ENCODE results near the gene KDM1B. TPM values are rescaled to one million over a fixed set of nuclear protein-coding genes. Genes with fewer than 3 reads are reported as not detected.

The KDM1B gene
- total and polyA plus RNA-seq, 9 of the 15 experiments (the other 6 are each of a cell fraction or from before 2014, with no cell fraction given): 1.4 to 58.9 (median 36.3) TPM

GRCh38 chr6:18263418-18264218 lies 108.4 kb downstream of the KDM1B start (continued):
- TF ChIP-seq, protein P1, sequence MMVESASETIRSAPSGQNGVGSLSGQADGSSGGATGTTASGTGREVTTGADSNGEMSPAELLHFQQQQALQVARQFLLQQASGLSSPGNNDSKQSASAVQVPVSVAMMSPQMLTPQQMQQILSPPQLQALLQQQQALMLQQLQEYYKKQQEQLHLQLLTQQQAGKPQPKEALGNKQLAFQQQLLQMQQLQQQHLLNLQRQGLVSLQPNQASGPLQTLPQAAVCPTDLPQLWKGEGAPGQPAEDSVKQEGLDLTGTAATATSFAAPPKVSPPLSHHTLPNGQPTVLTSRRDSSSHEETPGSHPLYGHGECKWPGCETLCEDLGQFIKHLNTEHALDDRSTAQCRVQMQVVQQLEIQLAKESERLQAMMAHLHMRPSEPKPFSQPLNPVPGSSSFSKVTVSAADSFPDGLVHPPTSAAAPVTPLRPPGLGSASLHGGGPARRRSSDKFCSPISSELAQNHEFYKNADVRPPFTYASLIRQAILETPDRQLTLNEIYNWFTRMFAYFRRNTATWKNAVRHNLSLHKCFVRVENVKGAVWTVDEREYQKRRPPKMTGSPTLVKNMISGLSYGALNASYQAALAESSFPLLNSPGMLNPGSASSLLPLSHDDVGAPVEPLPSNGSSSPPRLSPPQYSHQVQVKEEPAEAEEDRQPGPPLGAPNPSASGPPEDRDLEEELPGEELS (CRISPR knock-in tag; IDR thresholded peaks at IDR 0.05; ENCODE audit: borderline replicate concordance): no peak
- TF ChIP-seq TBP (optimal IDR thresholded peaks at IDR 0.05; ENCODE audit: low read depth, low read length): no peak
- TF ChIP-seq MCM5 (IDR thresholded peaks at IDR 0.05; ENCODE audit: low read depth): no peak
- no peak for TF ChIP-seq MCM3 (IDR thresholded peaks at IDR 0.05)
- TF ChIP-seq, protein P2, sequence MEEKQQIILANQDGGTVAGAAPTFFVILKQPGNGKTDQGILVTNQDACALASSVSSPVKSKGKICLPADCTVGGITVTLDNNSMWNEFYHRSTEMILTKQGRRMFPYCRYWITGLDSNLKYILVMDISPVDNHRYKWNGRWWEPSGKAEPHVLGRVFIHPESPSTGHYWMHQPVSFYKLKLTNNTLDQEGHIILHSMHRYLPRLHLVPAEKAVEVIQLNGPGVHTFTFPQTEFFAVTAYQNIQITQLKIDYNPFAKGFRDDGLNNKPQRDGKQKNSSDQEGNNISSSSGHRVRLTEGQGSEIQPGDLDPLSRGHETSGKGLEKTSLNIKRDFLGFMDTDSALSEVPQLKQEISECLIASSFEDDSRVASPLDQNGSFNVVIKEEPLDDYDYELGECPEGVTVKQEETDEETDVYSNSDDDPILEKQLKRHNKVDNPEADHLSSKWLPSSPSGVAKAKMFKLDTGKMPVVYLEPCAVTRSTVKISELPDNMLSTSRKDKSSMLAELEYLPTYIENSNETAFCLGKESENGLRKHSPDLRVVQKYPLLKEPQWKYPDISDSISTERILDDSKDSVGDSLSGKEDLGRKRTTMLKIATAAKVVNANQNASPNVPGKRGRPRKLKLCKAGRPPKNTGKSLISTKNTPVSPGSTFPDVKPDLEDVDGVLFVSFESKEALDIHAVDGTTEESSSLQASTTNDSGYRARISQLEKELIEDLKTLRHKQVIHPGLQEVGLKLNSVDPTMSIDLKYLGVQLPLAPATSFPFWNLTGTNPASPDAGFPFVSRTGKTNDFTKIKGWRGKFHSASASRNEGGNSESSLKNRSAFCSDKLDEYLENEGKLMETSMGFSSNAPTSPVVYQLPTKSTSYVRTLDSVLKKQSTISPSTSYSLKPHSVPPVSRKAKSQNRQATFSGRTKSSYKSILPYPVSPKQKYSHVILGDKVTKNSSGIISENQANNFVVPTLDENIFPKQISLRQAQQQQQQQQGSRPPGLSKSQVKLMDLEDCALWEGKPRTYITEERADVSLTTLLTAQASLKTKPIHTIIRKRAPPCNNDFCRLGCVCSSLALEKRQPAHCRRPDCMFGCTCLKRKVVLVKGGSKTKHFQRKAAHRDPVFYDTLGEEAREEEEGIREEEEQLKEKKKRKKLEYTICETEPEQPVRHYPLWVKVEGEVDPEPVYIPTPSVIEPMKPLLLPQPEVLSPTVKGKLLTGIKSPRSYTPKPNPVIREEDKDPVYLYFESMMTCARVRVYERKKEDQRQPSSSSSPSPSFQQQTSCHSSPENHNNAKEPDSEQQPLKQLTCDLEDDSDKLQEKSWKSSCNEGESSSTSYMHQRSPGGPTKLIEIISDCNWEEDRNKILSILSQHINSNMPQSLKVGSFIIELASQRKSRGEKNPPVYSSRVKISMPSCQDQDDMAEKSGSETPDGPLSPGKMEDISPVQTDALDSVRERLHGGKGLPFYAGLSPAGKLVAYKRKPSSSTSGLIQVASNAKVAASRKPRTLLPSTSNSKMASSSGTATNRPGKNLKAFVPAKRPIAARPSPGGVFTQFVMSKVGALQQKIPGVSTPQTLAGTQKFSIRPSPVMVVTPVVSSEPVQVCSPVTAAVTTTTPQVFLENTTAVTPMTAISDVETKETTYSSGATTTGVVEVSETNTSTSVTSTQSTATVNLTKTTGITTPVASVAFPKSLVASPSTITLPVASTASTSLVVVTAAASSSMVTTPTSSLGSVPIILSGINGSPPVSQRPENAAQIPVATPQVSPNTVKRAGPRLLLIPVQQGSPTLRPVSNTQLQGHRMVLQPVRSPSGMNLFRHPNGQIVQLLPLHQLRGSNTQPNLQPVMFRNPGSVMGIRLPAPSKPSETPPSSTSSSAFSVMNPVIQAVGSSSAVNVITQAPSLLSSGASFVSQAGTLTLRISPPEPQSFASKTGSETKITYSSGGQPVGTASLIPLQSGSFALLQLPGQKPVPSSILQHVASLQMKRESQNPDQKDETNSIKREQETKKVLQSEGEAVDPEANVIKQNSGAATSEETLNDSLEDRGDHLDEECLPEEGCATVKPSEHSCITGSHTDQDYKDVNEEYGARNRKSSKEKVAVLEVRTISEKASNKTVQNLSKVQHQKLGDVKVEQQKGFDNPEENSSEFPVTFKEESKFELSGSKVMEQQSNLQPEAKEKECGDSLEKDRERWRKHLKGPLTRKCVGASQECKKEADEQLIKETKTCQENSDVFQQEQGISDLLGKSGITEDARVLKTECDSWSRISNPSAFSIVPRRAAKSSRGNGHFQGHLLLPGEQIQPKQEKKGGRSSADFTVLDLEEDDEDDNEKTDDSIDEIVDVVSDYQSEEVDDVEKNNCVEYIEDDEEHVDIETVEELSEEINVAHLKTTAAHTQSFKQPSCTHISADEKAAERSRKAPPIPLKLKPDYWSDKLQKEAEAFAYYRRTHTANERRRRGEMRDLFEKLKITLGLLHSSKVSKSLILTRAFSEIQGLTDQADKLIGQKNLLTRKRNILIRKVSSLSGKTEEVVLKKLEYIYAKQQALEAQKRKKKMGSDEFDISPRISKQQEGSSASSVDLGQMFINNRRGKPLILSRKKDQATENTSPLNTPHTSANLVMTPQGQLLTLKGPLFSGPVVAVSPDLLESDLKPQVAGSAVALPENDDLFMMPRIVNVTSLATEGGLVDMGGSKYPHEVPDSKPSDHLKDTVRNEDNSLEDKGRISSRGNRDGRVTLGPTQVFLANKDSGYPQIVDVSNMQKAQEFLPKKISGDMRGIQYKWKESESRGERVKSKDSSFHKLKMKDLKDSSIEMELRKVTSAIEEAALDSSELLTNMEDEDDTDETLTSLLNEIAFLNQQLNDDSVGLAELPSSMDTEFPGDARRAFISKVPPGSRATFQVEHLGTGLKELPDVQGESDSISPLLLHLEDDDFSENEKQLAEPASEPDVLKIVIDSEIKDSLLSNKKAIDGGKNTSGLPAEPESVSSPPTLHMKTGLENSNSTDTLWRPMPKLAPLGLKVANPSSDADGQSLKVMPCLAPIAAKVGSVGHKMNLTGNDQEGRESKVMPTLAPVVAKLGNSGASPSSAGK (IDR thresholded peaks at IDR 0.05): no peak
- no peak for TF ChIP-seq THRA (IDR thresholded peaks at IDR 0.05)
- TF ChIP-seq, protein P3, sequence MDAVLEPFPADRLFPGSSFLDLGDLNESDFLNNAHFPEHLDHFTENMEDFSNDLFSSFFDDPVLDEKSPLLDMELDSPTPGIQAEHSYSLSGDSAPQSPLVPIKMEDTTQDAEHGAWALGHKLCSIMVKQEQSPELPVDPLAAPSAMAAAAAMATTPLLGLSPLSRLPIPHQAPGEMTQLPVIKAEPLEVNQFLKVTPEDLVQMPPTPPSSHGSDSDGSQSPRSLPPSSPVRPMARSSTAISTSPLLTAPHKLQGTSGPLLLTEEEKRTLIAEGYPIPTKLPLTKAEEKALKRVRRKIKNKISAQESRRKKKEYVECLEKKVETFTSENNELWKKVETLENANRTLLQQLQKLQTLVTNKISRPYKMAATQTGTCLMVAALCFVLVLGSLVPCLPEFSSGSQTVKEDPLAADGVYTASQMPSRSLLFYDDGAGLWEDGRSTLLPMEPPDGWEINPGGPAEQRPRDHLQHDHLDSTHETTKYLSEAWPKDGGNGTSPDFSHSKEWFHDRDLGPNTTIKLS (IDR thresholded peaks at IDR 0.05; ENCODE audit: borderline replicate concordance, low read depth): no peak

All from K562 (cell line).